Pulmonary artery endothelial cell (primary cell): ENCODE data around the gene KIF23. TPM values are rescaled to one million over a fixed set of nuclear protein-coding genes. Genes with fewer than 3 reads are reported as not detected.

Source experiments
- DNase-seq: peaks from one replicate; pipeline ENCODE4 v3.0.0-alpha.2; 2011; ENCODE audit warnings: low read depth, low spot score
- total RNA-seq: library from RNA; depleted of rRNA; stranded (reverse); fragments of >200 nt; gene quantifications from 2 replicates; pipeline ENCODE4 v1.2.3, GENCODE V29; 2014

KIF23 gene
- total RNA-seq, 1 donor from 2014 or later: 32.8 TPM

GRCh38 chr15:69394556-69395282, 19.4 kb upstream of the KIF23 start:
- peak; percentile 5 for DNase-seq

GRCh38 chr15:69395460-69395859, 18.7 kb upstream of the KIF23 start:
- no peak for DNase-seq

DNA sequence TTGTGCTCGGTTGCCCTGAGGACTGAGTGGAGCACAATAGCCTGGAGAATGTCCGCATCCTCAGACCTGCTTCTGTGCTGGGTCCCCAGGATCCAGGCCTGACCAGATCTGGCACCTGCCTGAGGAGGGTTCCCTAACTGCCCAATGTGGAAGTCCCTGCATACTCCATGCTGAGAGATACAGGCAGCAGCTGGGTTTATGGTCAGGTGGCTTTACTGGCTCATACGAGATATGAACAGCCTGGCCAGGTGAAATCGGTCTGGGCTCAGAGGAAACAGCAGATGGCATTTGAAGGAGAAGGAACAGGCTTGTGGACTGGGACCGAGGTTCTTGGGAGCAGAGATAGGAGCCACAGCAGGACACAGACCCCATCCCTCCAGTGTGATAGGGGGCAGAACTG, 18.2 kb upstream of the KIF23 start:
- no peak for DNase-seq

DNA sequence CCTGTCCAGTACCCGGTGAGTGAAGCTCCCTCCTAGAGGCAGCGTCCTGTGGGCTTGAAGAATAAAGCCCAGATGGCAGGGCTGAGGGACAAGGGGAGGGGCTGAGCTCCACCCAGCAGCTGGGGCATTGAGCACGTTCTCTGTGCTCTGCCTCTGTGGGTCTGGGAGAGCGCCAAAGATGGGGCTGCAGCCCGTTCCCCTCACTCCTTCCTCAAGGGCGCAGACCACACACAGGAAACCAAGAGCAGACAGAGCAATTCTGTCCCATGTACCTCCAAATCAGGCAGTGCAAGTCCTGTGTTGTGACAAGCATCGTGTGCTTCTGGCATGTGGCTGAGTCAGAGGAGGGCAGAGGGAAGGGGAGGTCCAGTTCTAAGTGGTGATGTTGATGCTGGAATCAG, 15.7 kb upstream of the KIF23 start:
- no peak for DNase-seq

DNA sequence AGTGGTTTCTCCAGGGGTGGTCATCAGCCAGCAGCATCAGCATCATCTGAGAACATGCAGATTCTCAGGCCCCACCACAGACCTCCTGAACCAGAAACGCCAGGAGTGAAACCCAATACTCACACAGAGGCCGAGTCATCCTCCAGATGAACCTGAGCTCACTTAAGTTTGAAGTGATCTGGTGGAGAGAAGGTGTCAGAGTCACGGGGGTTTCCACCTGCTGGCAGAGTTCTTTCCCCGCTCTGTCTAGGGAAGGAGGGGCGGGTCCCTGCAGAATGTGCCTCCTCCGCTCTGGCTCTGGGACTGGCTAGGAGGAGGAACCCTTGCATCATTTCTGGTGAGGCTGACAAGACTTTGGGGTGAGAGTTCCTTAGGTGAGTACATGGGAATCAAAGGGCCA, 13.3 kb upstream of the KIF23 start:
- DNase-seq: no peak

DNA sequence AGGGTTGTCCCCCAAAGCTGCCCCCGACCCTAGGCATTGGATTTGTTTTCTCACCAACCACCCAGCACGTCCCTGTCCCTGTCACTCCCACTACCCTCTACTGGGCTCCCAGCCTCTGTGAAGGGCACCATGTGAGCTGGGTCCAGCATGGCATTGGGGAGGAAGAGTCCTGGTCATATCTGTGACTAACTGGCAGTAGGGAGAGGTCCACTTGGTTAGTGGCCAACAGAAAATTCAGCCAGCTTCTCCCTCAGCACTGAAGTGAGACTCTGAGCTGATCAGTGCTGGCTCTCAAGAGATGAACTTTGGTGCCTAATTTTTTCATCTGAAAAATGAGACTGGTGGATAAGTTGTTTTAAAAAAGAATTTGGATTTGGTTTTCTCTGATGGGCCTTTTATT, 11.3 kb upstream of the KIF23 start:
- no peak for DNase-seq

- DNase-seq: no peak
Measured at GRCh38 chr15:69403594-69403993, 10.6 kb upstream of the KIF23 start.

DNA sequence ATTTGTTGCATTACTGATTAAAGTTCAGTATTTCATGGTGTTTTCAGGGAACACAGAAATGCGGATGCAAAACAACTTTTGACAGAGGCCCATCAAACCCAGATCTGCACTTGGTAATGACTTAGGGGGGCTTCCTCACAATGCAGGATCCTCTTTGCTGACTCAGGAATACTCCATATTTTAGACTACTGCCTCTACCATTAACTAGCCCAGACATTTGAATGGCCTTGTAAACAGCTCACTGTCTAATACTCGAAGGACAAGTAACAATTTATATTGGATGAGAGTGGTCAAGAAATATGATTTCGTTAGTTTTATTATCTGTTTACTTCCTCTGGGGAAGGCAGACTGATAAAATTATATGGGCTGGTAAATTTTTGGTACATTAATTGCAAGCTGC, 9.0 kb upstream of the KIF23 start:
- DNase-seq: no peak

- DNase-seq: no peak
Measured at GRCh38 chr15:69407719-69408400, 6.3 kb upstream of the KIF23 start.

- no peak for DNase-seq
Measured at GRCh38 chr15:69408841-69409240, 5.3 kb upstream of the KIF23 start.

GRCh38 chr15:69410248-69410874, 3.8 kb upstream of the KIF23 start:
- DNase-seq: no peak

GRCh38 chr15:69412274-69412673, 1.9 kb upstream of the KIF23 start:
- no peak for DNase-seq

GRCh38 chr15:69412701-69413100, 1.4 kb upstream of the KIF23 start:
- no peak for DNase-seq

DNA sequence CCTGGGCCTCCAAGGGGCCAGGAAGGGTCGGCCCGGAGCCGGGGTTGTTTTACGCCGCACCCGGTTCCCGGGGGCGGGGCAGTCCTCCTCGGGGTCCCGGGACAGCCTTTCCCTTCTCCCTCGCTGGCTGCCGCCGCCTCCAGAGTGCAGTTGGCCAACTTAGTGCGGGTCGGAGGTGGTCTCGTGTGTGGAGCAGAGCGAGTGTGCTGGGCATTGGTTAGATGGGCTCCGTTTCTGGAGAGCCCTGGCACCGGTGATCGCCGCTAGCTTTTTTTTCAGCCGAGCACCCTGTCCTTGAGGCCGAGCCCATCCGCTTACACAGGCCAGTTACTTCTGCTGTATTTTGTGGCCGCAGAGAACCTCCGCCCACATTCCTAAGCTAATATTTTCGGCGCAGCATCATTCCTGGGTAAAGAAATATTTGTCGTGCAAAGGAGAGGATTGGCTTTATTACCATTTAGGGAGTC, 585 bp downstream of the KIF23 start:
- peak; percentile 39 for DNase-seq

DNA sequence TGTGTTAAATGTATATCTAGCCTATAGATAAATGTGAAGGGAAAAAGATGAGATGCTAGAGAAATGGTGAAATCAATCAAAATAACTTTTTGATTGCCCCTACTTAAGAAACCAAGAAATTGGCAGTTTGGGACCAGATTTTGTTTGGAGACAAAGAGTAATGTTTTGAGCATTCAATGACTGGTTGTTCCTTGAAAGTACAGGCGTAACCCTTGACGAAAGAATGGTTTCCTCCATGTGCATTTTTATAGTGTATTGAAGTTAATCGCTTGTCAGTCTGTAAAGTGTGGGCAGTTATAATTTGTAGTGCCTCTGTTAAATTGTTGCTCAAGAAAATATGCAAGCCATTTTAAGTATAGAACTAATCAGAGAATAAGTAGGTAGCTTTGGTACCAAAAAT, 1.2 kb downstream of the KIF23 start:
- no peak for DNase-seq

DNA sequence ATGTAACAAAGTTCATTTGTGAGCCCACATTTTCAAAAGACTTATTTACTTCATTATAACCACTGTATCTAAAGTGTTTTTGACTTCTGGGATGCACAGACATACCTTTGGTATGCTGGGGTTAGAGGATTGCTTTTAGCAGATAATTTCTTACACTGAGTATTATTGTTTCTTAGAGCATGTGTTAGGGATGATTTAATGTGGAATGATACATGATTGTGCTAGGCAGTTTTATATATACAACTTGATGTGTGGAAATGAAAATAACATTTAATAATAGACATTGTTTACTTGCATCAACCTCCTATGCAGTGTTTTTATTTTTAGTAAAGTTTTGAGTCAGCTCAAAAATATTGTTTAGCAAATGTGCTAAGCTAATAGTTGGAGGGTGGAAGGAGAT, 3.4 kb downstream of the KIF23 start:
- no peak for DNase-seq

GRCh38 chr15:69421498-69421897, 7.3 kb downstream of the KIF23 start:
- DNase-seq: no peak

DNA sequence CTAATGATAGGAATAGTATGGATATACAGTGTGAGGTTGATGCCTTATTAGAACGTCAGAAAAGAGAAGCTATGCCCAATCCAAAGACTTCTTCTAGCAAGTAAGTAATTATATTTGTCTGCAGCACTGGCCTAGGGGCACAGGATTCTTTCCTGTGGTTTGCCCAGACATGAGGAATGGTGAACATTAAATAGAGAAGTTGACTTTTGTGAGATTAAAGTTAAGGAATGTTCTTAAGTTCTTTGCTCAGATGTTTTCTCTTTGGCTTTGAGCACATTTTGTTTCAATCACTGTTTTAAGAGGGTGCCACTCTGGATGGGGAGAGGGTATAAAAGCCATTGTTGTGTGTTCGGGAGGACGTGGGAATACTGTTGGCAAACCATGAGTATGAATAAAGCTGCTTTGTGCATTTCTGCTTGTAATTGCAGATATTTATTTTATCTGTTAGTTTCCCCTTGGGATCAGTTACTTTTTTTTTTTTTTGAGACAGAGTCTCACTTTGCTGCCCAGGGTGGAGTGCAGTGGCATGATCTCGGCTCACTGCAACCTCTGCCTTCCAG, 8.3 kb downstream of the KIF23 start:
- DNase-seq: no peak

GRCh38 chr15:69424001-69424400, 9.9 kb downstream of the KIF23 start:
- no peak for DNase-seq

- DNase-seq: no peak
Measured at GRCh38 chr15:69424748-69425413, 10.7 kb downstream of the KIF23 start.

GRCh38 chr15:69433831-69434230, 19.7 kb downstream of the KIF23 start:
- DNase-seq: no peak

DNA sequence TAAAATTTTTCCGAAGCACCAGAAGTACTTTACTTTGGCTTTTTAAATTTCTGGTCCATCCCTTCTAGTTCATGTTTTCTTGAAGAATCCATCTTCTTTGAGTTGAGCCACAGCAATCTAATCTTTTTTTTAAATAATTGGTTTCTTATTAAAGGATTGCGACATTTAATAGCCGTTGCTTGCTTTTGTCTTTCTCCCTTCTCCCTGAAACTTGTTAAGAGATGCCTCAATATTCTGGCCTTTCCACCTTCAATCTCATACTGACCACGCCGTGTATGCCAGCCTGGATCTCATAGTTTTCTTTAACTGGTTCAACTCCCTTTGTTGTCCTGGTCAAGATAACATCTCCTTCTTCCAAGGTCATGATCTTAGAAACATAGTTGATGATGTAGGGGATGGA, 20.1 kb downstream of the KIF23 start:
- no peak for DNase-seq
